Measurements from ENCODE around the gene MRC2. TPM values are rescaled to one million over a fixed set of nuclear protein-coding genes. Genes with fewer than 3 reads are reported as not detected.
A peak's percentile ranks its signal among the peaks of the same experiment; 100 is the strongest.

MRC2 gene
- total RNA-seq, 2 donors from 2014 or later = 5.1 to 12.4 TPM

DNA sequence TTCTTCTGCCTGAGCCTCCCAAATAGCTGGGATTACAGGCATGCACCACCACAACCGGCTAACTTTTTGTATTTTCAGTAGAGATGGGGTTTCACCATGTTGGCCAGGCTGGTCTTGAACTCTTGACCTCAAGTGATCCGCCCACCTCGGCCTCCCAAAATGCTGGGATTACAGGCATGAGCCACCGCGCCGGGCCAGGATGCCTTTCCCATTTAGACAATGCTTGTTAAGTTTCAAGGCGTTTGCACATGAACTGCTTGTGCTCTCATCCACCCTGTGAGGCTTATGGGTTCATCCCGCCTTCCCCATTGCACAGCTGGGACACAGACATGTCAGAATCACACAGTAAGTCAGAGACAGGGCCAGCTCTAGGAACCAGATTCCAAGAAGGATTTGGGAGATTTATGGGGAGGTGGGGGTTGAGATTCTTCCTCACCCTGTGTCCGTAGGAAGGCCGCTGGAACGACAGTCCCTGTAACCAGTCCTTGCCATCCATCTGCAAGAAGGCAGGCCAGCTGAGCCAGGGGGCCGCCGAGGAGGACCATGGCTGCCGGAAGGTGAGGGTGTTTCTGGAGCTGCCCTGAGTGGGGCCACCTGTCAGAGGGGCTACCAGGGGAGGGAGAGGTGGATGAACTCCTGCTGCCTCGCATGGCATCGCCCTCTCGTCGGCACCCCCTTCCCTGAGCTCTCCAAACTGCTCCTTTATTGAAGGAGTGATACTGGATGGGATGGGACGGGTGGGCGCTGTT is 46.3 kb downstream of the MRC2 start:
- intact Hi-C loops (cut with DNase I, micrococcal nuclease) = no loop called here
- ATAC-seq (no peak), DNase-seq (no peak)

GRCh38 chr17:62674363-62674739 is 46.9 kb downstream of the MRC2 start:
- DNase-seq (no peak), ATAC-seq (no peak)
- intact Hi-C loops (cut with DNase I, micrococcal nuclease) = no loop called here

GRCh38 chr17:62674841-62675240 is 47.4 kb downstream of the MRC2 start:
- intact Hi-C loops (cut with DNase I, micrococcal nuclease) = no loop called here
- ATAC-seq = no peak
- no peak for DNase-seq

- no peak for DNase-seq
- no peak for ATAC-seq
- intact Hi-C loops (cut with DNase I, micrococcal nuclease) = no loop called here
Observed at GRCh38 chr17:62675260-62675659, 47.8 kb downstream of the MRC2 start.

DNA sequence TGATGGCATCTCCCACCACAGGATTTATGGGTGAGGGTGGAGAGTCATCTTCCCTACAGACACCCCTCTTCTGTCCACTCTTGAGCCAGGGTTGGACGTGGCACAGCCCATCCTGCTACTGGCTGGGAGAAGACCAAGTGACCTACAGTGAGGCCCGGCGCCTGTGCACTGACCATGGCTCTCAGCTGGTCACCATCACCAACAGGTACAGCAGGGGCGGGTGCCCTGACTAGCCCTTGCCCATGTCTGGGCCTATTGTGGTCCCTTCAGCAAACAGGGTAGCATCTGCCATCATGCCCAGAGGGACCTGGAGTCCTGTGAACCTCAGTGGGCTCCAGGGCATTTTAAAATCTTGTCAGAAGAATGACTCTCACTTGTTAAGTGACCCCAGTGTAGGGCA is 48.2 kb downstream of the MRC2 start:
- DNase-seq (no peak), ATAC-seq (no peak)
- intact Hi-C loops (cut with DNase I, micrococcal nuclease) = no loop called here

GRCh38 chr17:62676231-62676943 is 48.9 kb downstream of the MRC2 start:
- intact Hi-C loops (cut with DNase I, micrococcal nuclease) = no loop called here
- DNase-seq = no peak
- ATAC-seq = no peak

DNA sequence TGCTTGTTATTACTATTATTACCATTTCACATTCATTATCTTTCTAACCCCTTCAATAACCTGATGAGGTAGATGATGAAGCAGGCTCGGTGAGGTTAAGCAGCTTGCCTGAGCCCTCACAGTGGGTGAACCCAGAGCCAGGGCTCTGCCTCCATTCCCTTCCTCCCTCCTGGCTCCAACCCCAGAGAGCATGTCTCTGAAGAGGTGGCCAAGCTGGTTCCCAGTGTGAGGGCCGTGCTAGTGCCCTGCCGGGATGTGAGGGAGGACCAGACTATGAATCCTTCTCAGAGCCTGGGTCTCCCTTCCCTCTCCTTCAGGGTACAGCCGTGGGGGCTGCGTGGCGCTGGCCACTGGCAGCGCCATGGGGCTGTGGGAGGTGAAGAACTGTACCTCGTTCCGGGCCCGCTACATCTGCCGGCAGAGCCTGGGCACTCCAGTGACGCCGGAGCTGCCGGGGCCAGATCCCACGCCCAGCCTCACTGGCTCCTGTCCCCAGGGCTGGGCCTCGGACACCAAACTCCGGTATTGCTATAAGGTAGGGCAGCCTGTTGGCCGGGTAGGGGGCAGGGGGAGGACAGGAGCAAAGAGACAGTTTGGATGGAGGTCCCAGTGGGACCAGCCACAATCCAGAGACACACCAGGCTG is 49.6 kb downstream of the MRC2 start:
- ATAC-seq (no peak), DNase-seq (no peak)
- intact Hi-C loops (cut with DNase I, micrococcal nuclease) = no loop called here

GRCh38 chr17:62678214-62678919 is 50.9 kb downstream of the MRC2 start:
- intact Hi-C loops (cut with DNase I, micrococcal nuclease) = no loop called here

DNA sequence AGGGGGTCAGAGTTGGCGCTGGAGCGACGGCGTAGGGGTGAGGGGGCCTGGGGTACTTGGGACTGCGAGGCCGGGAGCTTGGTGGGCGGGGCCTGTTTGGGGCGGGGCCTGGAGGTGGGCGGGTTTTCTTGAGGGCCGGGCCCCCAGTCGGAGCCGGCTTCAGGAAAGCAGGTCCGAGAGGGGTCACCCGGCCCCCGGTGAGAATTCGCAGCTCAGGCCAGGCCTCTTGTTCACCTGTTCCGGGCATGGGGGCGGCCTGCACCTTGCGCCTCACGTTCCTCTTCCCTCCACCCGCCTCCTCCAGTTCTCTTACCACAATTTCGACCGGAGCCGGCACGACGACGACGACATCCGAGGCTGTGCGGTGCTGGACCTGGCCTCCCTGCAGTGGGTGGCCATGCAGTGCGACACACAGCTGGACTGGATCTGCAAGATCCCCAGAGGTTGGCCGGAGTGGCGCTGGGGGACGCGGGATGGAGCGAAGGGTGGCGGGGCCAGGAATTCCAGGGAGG is 52.5 kb downstream of the MRC2 start:
- intact Hi-C loops (cut with DNase I, micrococcal nuclease) = no loop called here
- ATAC-seq (no peak), DNase-seq (no peak)

More at GRCh38 chr17:62678214-62678919, 50.9 kb downstream of the MRC2 start:
- DNase-seq = no peak
- no peak for ATAC-seq

- intact Hi-C loops (cut with DNase I, micrococcal nuclease) = no loop called here
- peak in 1 of 2 donors; percentile 51 for DNase-seq
- ATAC-seq = peak; percentile 93
Observed at GRCh38 chr17:62680541-62681052, 53.1 kb downstream of the MRC2 start.

GRCh38 chr17:62681061-62681938 is 53.8 kb downstream of the MRC2 start:
- DNase-seq = no peak
- intact Hi-C loops (cut with DNase I, micrococcal nuclease) = no loop called here
- ATAC-seq = no peak

- DNase-seq (no peak), ATAC-seq (no peak)
- intact Hi-C loops (cut with DNase I, micrococcal nuclease) = no loop called here
Observed at GRCh38 chr17:62681939-62682381, 54.5 kb downstream of the MRC2 start.

- intact Hi-C loops (cut with DNase I, micrococcal nuclease) = no loop called here
- DNase-seq = no peak
- no peak for ATAC-seq
Observed at GRCh38 chr17:62684179-62684578, 56.7 kb downstream of the MRC2 start.

DNA sequence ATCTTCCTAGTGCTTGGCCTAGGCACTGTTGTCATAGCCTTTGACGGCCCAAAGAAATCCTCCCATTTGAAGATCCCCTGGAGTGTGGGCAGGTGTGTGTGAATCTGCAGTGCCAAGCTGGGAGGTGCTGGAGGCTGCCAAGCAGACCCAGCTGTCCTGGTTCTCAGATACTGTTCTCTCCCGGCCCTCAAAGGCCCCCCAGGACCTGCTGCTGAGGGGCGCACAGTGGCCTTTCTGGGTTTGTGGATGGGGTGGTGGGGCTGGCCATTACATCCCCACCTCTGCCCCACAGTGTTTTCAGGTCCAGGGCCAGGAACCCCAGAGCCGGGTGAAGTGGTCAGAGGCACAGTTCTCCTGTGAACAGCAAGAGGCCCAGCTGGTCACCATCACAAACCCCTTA is 60.5 kb downstream of the MRC2 start:
- intact Hi-C loops (cut with DNase I, micrococcal nuclease) = no loop called here
- ATAC-seq (no peak), DNase-seq (no peak)

DNA sequence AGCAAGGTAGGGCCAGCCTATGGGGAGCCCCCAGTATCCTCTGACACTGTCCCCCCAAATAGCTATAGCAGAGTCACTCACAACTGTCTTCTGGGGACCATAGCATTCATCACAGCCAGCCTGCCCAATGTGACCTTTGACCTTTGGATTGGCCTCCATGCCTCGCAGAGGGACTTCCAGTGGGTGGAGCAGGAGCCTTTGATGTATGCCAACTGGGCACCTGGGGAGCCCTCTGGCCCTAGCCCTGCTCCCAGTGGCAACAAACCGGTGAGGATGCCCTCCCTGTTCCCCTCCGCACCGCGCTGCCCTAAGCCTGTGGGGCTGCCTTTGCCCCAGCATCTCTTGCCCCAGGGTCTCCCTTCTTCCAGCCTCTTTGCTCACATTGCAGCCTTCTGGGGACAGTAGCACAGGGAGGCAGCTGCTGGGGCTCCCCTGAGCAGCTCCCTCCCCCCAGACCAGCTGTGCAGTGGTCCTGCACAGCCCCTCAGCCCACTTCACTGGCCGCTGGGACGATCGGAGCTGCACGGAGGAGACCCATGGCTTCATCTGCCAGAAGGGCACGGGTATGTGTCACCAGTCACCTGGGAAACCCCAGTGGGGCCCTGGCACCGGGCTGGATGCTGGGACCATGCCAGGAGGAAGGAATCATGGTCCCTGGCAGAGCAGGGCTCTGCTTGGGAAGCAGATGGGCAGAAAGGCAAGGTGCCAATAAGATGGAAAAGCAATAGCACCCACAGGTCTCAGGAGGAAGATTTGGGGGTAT is 61.1 kb downstream of the MRC2 start:
- ATAC-seq = no peak
- DNase-seq = no peak
- intact Hi-C loops (cut with DNase I, micrococcal nuclease) = no loop called here

- intact Hi-C loops (cut with DNase I, micrococcal nuclease) = no loop called here
- DNase-seq = no peak
- no peak for ATAC-seq
Observed at GRCh38 chr17:62689441-62690167, 62.1 kb downstream of the MRC2 start.

Measured in left colon (tissue), 2 donors.